Measurements from ENCODE around the gene NEU3.

DNA sequence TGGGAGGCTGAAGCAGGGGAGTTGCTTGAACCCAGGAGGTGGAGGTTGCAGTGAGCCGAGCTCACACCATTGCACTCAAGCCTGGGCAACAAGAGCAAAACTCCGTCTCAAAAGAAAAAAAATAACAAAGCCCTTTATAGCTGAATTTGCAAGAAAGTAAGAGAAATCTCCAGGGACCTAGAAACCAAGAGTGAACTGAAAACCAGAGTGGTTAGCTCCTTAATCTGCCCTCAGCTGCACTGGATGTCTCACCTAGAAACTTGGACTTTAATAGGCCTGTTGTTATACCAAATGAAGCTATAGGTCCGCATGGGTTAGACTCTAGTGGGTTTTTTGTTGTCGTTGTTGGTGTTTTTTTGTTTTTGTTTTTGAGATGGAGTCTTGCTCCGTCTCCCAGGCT, 4.1 kb downstream of the NEU3 start:
- TF ChIP-seq, protein P1, sequence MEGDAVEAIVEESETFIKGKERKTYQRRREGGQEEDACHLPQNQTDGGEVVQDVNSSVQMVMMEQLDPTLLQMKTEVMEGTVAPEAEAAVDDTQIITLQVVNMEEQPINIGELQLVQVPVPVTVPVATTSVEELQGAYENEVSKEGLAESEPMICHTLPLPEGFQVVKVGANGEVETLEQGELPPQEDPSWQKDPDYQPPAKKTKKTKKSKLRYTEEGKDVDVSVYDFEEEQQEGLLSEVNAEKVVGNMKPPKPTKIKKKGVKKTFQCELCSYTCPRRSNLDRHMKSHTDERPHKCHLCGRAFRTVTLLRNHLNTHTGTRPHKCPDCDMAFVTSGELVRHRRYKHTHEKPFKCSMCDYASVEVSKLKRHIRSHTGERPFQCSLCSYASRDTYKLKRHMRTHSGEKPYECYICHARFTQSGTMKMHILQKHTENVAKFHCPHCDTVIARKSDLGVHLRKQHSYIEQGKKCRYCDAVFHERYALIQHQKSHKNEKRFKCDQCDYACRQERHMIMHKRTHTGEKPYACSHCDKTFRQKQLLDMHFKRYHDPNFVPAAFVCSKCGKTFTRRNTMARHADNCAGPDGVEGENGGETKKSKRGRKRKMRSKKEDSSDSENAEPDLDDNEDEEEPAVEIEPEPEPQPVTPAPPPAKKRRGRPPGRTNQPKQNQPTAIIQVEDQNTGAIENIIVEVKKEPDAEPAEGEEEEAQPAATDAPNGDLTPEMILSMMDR (IDR thresholded peaks at IDR 0.05) = no peak
- TF ChIP-seq EP300 (IDR thresholded peaks at IDR 0.05; ENCODE audit: low read depth) (no peak), POLR2A (IDR thresholded peaks at IDR 0.05) (no peak)

Data from transverse colon (tissue), 3 donors.